Uterus (tissue), 2 donors: Measurements from ENCODE around the gene CACNG3.

Experiments
- POLR2A ChIP-seq, 2 donors: fragments of 450-650 bp; IDR thresholded peaks; one replicate each; pipeline ENCODE4 v1.6.1; 2016; ENCODE audit warnings: antibody characterized with exemption in 2 of 2, mild to moderate bottlenecking in 1 of 2, moderate library complexity in 1 of 2
- TF ChIP-seq, protein P1 (sequence below), 4 experiments: fragments of 200-600 bp in 2 of 4; fragments of 450-650 bp in 2 of 4; sonication (generic) in 2 of 4; IDR thresholded peaks; one replicate each; pipeline ENCODE4 v1.5.1; 2016 to 2019; ENCODE audit warnings: antibody characterized with exemption in 4 of 4, mild to moderate bottlenecking in 2 of 4, moderate library complexity in 1 of 4

DNA sequence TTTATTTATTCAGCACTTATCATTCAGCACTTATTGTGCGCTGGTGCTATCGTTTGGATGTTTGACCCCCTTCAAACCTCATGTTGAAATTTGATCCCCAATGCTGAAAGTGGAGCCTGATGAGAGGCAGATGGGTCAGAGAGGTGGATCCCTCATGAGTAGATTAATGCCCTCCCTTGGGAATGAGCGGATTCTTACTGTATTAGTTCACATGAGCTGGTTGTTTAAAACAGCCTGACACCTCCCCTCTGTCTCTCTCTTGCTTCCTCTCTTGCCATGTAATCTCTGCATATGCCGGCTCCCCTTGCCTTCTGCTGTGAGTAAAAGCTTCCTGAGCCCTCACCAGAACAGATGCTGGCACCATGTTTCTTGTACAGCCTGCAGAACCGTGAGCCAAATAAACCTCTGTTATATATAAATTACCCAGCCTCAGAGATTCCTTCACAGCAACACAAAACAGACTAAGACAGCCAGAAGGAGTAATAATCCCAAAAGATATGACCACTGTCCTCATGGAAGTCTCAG, 111.1 kb downstream of the CACNG3 start:
- TF ChIP-seq, protein P1, sequence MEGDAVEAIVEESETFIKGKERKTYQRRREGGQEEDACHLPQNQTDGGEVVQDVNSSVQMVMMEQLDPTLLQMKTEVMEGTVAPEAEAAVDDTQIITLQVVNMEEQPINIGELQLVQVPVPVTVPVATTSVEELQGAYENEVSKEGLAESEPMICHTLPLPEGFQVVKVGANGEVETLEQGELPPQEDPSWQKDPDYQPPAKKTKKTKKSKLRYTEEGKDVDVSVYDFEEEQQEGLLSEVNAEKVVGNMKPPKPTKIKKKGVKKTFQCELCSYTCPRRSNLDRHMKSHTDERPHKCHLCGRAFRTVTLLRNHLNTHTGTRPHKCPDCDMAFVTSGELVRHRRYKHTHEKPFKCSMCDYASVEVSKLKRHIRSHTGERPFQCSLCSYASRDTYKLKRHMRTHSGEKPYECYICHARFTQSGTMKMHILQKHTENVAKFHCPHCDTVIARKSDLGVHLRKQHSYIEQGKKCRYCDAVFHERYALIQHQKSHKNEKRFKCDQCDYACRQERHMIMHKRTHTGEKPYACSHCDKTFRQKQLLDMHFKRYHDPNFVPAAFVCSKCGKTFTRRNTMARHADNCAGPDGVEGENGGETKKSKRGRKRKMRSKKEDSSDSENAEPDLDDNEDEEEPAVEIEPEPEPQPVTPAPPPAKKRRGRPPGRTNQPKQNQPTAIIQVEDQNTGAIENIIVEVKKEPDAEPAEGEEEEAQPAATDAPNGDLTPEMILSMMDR (IDR thresholded peaks at IDR 0.05), result no peak
- TF ChIP-seq POLR2A (IDR thresholded peaks at IDR 0.05), result no peak
